ENCODE results near the gene CCDC183.

- no peak for TF ChIP-seq CTCF (IDR thresholded peaks at IDR 0.05; ENCODE audit: low read depth, low read length)
- no peak for TF ChIP-seq MAX (IDR thresholded peaks at IDR 0.05; ENCODE audit: low read depth, low read length)
- no peak for TF ChIP-seq POLR2A (IDR thresholded peaks at IDR 0.05; ENCODE audit: extremely low read depth, insufficient read length)
- no peak for TF ChIP-seq MYC (IDR thresholded peaks at IDR 0.05; ENCODE audit: low read depth, low read length)
Observed at GRCh38 chr9:136792321-136793085, 3.6 kb upstream of the CCDC183 start.
